GM21360 (cell line): ENCODE data around the gene IL13.
"Not testable (repeated sequence)": the region's sequence is repeated elsewhere in the genome, so short reads cannot be mapped to it uniquely, and the experiment has no call there.

Source experiments
- ATAC-seq: cut with Tn5 transposase; IDR thresholded peaks from one replicate; pipeline ENCODE4 v1.9.1; 2021; ENCODE audit warnings: mild to moderate bottlenecking, moderate library complexity; ENCODE audit not compliant: unreplicated experiment

Gene IL13

DNA sequence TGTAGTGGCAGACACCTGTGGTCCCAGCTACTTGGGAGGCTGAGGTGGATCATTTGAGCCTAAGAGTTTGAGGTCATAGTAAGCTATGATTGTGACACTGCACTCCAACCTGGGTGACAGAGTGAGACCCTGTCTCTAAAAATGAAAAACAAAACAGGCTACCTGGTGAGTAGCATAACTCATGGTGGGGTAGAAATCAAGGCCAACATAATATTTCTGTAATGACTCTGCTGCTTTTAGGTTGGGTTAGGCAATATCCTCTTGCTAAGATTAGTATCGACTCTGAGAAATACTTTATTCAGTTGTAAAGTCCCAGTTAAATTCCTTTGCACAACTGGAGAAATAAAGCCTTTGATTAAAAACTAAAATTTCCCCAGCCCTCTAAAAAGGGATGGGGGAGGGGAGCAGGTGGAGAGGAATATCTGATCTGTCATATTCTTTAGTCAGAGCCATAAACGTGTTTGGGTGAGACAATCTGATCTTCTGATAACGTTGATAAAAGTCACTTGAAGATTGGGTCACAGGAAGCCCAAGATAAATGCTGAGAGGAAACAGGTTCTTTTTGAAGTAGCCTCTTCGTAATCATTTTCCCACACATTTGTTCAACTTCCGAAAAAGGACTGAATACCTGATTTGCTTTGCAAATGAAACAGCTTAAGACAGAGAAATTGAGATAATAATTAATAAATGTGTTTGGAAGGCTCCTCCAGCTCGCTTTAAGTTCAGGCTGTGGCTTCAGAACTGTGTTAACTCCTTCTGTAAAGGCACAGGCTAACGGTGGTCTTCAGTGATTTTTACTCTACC lies 30.8 kb downstream of the IL13 start:
- ATAC-seq = no peak

DNA sequence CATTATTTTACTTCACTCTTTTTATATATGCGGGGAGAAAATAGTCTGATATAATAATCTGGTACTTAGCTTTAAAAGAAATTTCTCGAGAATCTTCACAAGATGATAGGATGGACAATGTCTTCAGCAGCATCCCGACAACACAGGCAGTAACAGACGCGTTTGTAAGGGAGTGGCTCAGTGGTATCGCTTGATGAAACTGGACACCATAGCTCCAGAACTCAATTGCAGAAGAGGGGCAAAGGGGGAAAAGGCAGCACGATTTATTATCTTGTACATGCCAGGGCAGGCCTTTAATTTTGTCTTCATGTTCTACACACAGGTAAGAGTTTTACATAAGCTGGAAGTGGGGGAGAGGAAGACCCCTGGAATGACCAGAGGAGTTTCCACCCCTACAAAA lies 31.5 kb downstream of the IL13 start:
- no peak for ATAC-seq

DNA sequence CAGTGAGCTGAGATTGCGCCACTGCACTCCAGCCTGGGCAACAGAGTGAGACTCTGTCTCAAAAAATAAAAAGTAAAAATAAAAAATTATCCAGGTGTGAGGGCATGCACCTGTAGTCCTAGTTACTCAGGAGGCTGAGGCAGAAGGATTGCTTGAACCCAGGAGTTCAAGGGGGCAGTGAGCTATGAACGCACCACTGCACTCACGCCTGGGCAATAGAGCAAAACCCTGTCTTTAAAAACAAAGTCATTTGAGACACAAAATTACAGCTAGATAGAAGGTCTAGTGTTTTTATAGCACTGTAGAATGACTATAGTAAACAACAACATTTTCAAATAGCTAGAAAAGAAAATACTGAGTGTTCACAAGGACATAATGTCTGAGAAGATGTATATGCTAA lies 32.2 kb downstream of the IL13 start:
- no peak for ATAC-seq

DNA sequence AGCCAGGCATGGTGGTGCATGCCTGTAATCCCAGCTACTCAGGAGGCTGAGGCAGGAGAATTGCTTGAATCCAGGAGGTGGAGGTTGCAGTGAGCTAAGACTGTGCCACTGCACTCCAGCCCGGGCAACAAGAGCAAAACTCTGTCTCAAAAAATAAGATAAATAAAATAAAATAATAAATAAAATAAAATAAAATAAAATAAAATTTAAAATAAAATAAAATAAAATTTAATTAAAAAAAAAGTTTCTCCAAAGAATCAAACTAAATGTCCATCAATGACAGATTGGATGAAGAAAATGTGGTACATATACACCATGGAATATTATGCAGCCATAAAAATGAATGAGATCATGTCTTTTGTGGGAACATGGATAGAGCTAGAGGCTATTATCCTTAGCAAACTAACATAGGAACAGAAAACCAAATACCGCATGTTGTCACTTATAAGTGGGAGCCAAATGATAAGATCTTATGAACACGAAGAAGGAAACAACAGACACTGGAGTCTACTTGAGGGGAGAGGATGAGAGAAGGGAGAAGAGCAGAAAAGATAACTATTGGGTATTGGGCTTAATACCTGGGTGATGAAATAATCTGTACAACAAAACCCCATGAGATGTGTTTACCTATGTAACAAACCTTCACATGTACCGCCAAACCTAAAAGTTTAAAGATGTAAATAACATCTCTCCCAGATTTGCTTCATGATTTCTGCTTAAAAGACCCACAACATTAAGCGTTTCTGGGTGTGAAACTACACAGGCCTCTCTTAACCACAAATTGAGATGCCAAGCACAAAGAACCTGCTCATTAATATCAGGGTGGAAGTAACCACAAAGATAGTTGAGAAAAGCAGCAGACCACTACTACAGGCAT lies 34.0 kb downstream of the IL13 start:
- not testable (repeated sequence) for ATAC-seq

DNA sequence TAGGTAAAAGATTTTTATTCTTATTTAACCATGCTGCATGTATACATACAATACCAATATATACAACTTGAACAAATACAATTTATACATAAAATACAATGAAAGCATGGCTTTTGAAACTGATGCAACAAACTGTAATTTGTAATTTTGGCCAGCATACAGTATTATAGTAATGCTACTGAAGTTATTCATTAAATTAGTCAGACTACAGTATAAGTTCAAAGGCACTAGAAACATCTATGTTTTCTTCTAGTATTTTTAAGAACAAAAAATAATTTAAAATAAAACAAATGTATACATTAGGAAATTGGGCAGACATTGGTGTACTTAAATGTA lies 34.6 kb downstream of the IL13 start:
- no peak for ATAC-seq

DNA sequence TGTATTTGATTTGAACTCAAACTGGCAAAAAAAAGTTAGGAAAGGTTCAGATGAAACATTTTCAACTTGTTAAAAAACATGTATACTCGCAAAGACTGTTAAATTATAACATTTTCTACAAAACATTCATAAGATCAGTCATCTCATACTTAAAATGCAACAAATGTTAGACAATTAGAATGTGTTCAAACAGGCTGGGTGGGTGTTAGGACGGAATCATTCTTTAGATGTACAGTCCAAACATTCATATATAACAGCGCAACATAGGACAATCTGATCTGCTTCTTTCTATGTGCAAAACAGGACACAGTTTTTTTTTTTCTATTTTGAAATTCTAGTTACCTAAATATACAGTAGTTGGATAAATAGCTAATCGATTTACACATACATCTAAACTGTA lies 38.0 kb downstream of the IL13 start:
- ATAC-seq = no peak

DNA sequence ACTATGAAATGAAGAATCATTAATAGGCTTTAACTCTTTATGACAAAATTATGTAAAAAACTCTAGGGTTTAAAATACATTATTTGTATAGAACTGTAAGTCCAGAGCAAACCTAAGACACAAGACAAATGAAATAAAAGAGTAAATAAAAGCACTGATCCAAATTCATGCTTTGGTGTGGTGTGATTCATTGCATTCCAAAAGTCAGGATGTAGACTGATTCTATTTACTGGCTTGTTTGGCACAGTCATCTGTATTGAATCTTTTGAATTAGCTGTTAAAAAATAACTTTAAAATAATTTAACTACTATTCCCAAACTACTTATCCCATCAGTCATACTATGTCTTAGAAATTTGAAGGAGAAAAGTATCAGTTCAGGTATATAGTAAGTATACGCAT lies 46.9 kb downstream of the IL13 start:
- no peak for ATAC-seq

DNA sequence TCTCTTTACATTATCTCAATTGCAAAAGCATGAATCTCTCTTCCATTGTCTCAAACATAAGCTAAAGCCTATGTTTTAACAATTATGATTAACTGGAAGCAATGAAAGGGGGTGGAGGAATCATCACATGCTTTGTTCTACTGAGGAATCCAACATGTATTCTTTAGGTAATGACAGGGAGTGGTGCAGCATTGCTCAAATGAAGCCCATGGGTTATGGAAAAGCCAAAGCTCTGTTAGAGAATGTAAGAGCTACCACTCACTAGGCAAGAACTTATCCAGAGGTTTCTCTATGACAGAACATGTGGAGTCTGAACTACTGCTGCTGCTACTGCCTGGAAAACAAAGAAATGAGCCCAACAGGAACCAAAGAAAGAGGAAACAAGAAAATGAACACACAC lies 50.7 kb downstream of the IL13 start:
- ATAC-seq = no peak
